AG04450 (cell line): ENCODE measurements around the gene VWA5B2. TPM values are rescaled to one million over a fixed set of nuclear protein-coding genes. Genes with fewer than 3 reads are reported as not detected.
A peak's percentile ranks its signal among the peaks of the same experiment; 100 is the strongest.

Experiments used
- CTCF ChIA-PET: fragments of 300-600, 350-600 bp; formaldehyde crosslinking; extraction: SDS; loops from one replicate; lab custom pipeline; 2022; ENCODE audit warnings: antibody characterized with exemption, inconsistent platforms; lab: Charles Lee
- POLR2A ChIA-PET: fragments of 350-600 bp; formaldehyde crosslinking; extraction: SDS; loops from one replicate; lab custom pipeline; 2021; ENCODE audit warnings: antibody characterized with exemption, inconsistent platforms; lab: Yijun Ruan, JAX
- DNase-seq: peaks from one replicate; pipeline ENCODE4 v3.0.0-alpha.2; 2011; ENCODE audit warnings: low read depth, low spot score
- H3K27ac ChIP-seq: one replicate; pipeline ENCODE4 v1.5.1; 2012; ENCODE audit warnings: low read depth, low read length, control low read depth
- H3K27me3 ChIP-seq: one replicate; pipeline ENCODE4 v1.6.0; 2012; ENCODE audit warnings: low read length; ENCODE audit not compliant: control insufficient read depth, insufficient read depth
- H3K4me3 ChIP-seq: 2 replicates; pipeline ENCODE4 v1.5.1; 2011; ENCODE audit warnings: mild to moderate bottlenecking, low read depth, low read length, control low read depth
- H3K9me3 ChIP-seq: 2 replicates; pipeline ENCODE4 v1.5.1; 2012; ENCODE audit warnings: low read length; ENCODE audit not compliant: control insufficient read depth, insufficient read depth
- polyA plus RNA-seq: library from polyadenylated mRNA; depleted of rRNA; stranded (reverse); fragments of >200 nt; gene quantifications from 2 replicates; pipeline ENCODE4 v1.2.3, GENCODE V29; 2011
- TF ChIP-seq, protein P1 (sequence below): IDR thresholded peaks from 2 replicates; pipeline ENCODE4 v1.5.1; 2011; ENCODE audit warnings: low read depth, low read length, control low read depth, inconsistent platforms

Gene VWA5B2
- polyA plus RNA-seq, 1 experiment: not detected

GRCh38 chr3:184233127-184233843, 3.9 kb downstream of the VWA5B2 start:
- no peaks in the 10 kb centered on the region; the same call in 1 of the 2 replicates for H3K9me3 ChIP-seq
- H3K27me3 ChIP-seq: peaks cover 50% of the 10 kb centered on the region
- no peak overlapping the region for H3K4me3 ChIP-seq
- no peak for DNase-seq
- ChIA-PET POLR2A (interaction anchor here (0.6 kb wide), 1 partner anchor 15 kb away, joined by 3 read pairs; no protein-coding TSS in a partner anchor), CTCF (no interaction called here)
- H3K27ac ChIP-seq: no peak overlapping the region
- TF ChIP-seq, protein P1, sequence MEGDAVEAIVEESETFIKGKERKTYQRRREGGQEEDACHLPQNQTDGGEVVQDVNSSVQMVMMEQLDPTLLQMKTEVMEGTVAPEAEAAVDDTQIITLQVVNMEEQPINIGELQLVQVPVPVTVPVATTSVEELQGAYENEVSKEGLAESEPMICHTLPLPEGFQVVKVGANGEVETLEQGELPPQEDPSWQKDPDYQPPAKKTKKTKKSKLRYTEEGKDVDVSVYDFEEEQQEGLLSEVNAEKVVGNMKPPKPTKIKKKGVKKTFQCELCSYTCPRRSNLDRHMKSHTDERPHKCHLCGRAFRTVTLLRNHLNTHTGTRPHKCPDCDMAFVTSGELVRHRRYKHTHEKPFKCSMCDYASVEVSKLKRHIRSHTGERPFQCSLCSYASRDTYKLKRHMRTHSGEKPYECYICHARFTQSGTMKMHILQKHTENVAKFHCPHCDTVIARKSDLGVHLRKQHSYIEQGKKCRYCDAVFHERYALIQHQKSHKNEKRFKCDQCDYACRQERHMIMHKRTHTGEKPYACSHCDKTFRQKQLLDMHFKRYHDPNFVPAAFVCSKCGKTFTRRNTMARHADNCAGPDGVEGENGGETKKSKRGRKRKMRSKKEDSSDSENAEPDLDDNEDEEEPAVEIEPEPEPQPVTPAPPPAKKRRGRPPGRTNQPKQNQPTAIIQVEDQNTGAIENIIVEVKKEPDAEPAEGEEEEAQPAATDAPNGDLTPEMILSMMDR: no peak

DNA sequence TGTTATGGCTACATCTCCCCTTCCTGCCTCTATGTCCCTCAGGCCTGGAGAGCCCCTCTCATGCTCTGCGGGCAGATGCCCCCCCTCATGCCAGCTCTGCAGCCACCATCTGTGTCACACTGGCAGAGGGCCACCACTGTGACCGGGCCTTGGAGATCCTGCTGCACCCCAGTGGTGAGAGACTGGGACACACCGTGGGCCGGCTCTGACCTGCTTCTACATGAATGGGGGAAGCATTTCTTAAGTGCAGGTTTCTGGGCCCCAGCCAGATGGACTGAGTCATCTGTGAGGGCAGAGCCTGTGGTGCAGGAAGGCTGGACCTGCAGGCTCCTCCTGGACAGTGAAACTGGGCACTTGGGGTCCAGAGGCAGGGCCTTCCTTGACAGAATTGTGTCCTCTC, 4.8 kb downstream of the VWA5B2 start:
- H3K27me3 ChIP-seq: peaks cover 47% of the 10 kb centered on the region
- CTCF ChIA-PET: no interaction called here

GRCh38 chr3:184234671-184235380, 5.4 kb downstream of the VWA5B2 start:
- ChIA-PET POLR2A (no interaction called here), CTCF (no interaction called here)
- Histone ChIP-seq H3K27ac (no peak overlapping the region), H3K9me3 (peaks cover 3% of the 10 kb centered on the region; the same call in 1 of the 2 replicates), H3K27me3 (peaks cover 43% of the 10 kb centered on the region), H3K4me3 (no peak overlapping the region)
- DNase-seq: no peak
- TF ChIP-seq, protein P1: no peak

More for the DNA sequence above, 4.8 kb downstream of the VWA5B2 start:
- TF ChIP-seq, protein P1: no peak
- Histone ChIP-seq H3K9me3 (peaks cover 2% of the 10 kb centered on the region; the same call in 1 of the 2 replicates), H3K27ac (no peak overlapping the region), H3K4me3 (no peak overlapping the region)
- DNase-seq: peak; percentile 38
- POLR2A ChIA-PET: no interaction called here

GRCh38 chr3:184235381-184236032, 6.1 kb downstream of the VWA5B2 start:
- H3K27me3 ChIP-seq: peaks cover 42% of the 10 kb centered on the region
- no peak for DNase-seq
- H3K9me3 ChIP-seq: peaks cover 3% of the 10 kb centered on the region; the same call in 1 of the 2 replicates
- ChIA-PET CTCF (interaction anchor here (0.7 kb wide), 1 partner anchor 14 kb away, joined by 3 read pairs; the partner anchor contains the start of gene EEF1AKMT4), POLR2A (no interaction called here)
- TF ChIP-seq, protein P1: no peak
- H3K27ac ChIP-seq: no peak overlapping the region
- no peak overlapping the region for H3K4me3 ChIP-seq
